HepG2 (cell line): ENCODE results near the gene RBM25. TPM values are rescaled to one million over a fixed set of nuclear protein-coding genes. Genes with fewer than 3 reads are reported as not detected.

Experiments
- EEA1 ChIP-seq: sonication (generic); formaldehyde crosslinking; IDR thresholded peaks from 2 replicates; pipeline ENCODE4 v1.5.1; 2020; ENCODE audit warnings: mild to moderate bottlenecking, missing genetic modification reagents, borderline replicate concordance
- KLF6 ChIP-seq: IDR thresholded peaks from 2 replicates; pipeline ENCODE4 v1.8.0; 2016; ENCODE audit warnings: missing biosample characterization, missing genetic modification reagents
- RELA ChIP-seq: sonication (generic); formaldehyde crosslinking; IDR thresholded peaks from 2 replicates; pipeline ENCODE4 v1.4.0; 2020; ENCODE audit warnings: missing genetic modification reagents
- SMYD3 ChIP-seq: sonication (generic); formaldehyde crosslinking; IDR thresholded peaks from 2 replicates; pipeline ENCODE4 v1.8.1; 2023; ENCODE audit warnings: mild to moderate bottlenecking, missing genetic modification reagents
- ZNF224 ChIP-seq: sonication (generic); formaldehyde crosslinking; IDR thresholded peaks from 2 replicates; pipeline ENCODE4 v1.5.0; 2020; ENCODE audit warnings: mild to moderate bottlenecking, missing genetic modification reagents
- ZNF549 ChIP-seq: sonication (generic); formaldehyde crosslinking; IDR thresholded peaks from 2 replicates; pipeline ENCODE4 v1.5.0; 2020; ENCODE audit warnings: missing genetic modification reagents
- ZNF605 ChIP-seq: sonication (generic); formaldehyde crosslinking; IDR thresholded peaks from 2 replicates; pipeline ENCODE4 v1.8.0; 2022; ENCODE audit warnings: mild to moderate bottlenecking, missing genetic modification reagents
- ZNF678 ChIP-seq: sonication (generic); formaldehyde crosslinking; IDR thresholded peaks from 2 replicates; pipeline ENCODE4 v1.4.0; 2020; ENCODE audit warnings: mild to moderate bottlenecking, missing genetic modification reagents
- polyA plus RNA-seq, 8 experiments: library from polyadenylated mRNA; depleted of rRNA in 3 of 8; stranded (reverse) in 7 of 8; unstranded in 1 of 8; fragments of >200 nt; fragmentation: Illumina TruSeq in 4 of 8; extraction: Trizol in 4 of 8; gene quantifications; 2 replicates each; pipeline versions ENCODE4 v1.2.1 to v1.2.3, GENCODE V29; 2011 to 2016; ENCODE audit warnings: low read depth in 4 of 8, missing spikeins in 1 of 8, mixed read lengths in 1 of 8; ENCODE audit not compliant: insufficient read depth in 1 of 8
- total RNA-seq, 5 experiments: library from RNA; depleted of rRNA; stranded (reverse); fragments of >200 nt; fragmentation: Illumina TruSeq; extraction: Trizol; gene quantifications; 2 replicates each; pipeline ENCODE4 v1.2.3, GENCODE V29; 2016; ENCODE audit warnings: low read depth in 1 of 5
- TF ChIP-seq, protein P1 (sequence below), 2 experiments: fragments of 450-650 bp in 1 of 2; sonication (generic) in 1 of 2; formaldehyde crosslinking; IDR thresholded peaks; 2 replicates each; pipeline versions ENCODE4 v1.5.0 to v1.8.0; 2020 to 2022; ENCODE audit warnings: mild to moderate bottlenecking in 1 of 2, missing genetic modification reagents in 1 of 2
- TF ChIP-seq, protein P2 (sequence below): sonication (generic); formaldehyde crosslinking; IDR thresholded peaks from 2 replicates; pipeline ENCODE4 v1.8.1; 2023; ENCODE audit warnings: mild to moderate bottlenecking, missing genetic modification reagents, borderline replicate concordance
- TF ChIP-seq, protein P3 (sequence below): sonication (generic); formaldehyde crosslinking; conservative IDR thresholded peaks from 2 replicates; pipeline ENCODE4 v1.4.0; 2020; ENCODE audit warnings: missing genetic modification reagents
- TF ChIP-seq, protein P4 (sequence below): IDR thresholded peaks from 2 replicates; pipeline ENCODE4 v1.6.1; 2016; ENCODE audit warnings: mild to moderate bottlenecking, missing biosample characterization, missing genetic modification reagents
- TF ChIP-seq, protein P5 (sequence below): sonication (generic); formaldehyde crosslinking; IDR thresholded peaks from 2 replicates; pipeline ENCODE4 v1.4.0; 2020; ENCODE audit warnings: missing genetic modification reagents
- TF ChIP-seq, protein P6 (sequence below): sonication (generic); formaldehyde crosslinking; IDR thresholded peaks from 2 replicates; pipeline ENCODE4 v1.4.0; 2020; ENCODE audit warnings: missing genetic modification reagents
- TF ChIP-seq, protein P7 (sequence below): sonication (generic); formaldehyde crosslinking; IDR thresholded peaks from 2 replicates; pipeline ENCODE4 v1.4.0; 2020; ENCODE audit warnings: mild to moderate bottlenecking, missing genetic modification reagents, borderline replicate concordance
- TF ChIP-seq, protein P8 (sequence below): sonication (generic); formaldehyde crosslinking; conservative IDR thresholded peaks from 2 replicates; pipeline ENCODE4 v1.4.0; 2020; ENCODE audit warnings: mild to moderate bottlenecking, missing genetic modification reagents, moderate library complexity

RBM25 gene
- total and polyA plus RNA-seq, 2 of the 13 experiments (the other 11 are each of a cell fraction or from before 2014, with no cell fraction given): 34.1 to 65.9 TPM

DNA sequence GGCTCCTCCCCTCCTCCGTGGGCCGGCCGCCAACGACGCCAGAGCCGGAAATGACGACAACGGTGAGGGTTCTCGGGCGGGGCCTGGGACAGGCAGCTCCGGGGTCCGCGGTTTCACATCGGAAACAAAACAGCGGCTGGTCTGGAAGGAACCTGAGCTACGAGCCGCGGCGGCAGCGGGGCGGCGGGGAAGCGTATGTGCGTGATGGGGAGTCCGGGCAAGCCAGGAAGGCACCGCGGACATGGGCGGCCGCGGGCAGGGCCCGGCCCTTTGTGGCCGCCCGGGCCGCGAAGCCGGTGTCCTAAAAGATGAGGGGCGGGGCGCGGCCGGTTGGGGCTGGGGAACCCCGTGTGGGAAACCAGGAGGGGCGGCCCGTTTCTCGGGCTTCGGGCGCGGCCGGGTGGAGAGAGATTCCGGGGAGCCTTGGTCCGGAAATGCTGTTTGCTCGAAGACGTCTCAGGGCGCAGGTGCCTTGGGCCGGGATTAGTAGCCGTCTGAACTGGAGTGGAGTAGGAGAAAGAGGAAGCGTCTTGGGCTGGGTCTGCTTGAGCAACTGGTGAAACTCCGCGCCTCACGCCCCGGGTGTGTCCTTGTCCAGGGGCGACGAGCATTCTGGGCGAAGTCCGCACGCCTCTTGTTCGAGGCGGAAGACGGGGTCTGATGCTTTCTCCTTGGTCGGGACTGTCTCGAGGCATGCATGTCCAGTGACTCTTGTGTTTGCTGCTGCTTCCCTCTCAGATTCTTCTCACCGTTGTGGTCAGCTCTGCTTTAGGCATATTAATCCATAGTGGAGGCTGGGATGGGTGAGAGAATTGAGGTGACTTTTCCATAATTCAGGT is 78.3 kb downstream of the RBM25 start, which contains the start of gene PSEN1 (continued):
- no peak for TF ChIP-seq SMYD3 (CRISPR knock-in tag)
- TF ChIP-seq, protein P1, sequence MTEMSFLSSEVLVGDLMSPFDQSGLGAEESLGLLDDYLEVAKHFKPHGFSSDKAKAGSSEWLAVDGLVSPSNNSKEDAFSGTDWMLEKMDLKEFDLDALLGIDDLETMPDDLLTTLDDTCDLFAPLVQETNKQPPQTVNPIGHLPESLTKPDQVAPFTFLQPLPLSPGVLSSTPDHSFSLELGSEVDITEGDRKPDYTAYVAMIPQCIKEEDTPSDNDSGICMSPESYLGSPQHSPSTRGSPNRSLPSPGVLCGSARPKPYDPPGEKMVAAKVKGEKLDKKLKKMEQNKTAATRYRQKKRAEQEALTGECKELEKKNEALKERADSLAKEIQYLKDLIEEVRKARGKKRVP (CRISPR knock-in tag; IDR thresholded peaks at IDR 0.05): peak in 1 of 2 experiments; percentile 34; a peak in 2 of 4 replicates
- TF ChIP-seq, protein P2, sequence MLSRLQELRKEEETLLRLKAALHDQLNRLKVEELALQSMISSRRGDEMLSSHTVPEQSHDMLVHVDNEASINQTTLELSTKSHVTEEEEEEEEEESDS: no peak
- TF ChIP-seq KLF6 (CRISPR knock-in tag): no peak
- TF ChIP-seq, protein P3, sequence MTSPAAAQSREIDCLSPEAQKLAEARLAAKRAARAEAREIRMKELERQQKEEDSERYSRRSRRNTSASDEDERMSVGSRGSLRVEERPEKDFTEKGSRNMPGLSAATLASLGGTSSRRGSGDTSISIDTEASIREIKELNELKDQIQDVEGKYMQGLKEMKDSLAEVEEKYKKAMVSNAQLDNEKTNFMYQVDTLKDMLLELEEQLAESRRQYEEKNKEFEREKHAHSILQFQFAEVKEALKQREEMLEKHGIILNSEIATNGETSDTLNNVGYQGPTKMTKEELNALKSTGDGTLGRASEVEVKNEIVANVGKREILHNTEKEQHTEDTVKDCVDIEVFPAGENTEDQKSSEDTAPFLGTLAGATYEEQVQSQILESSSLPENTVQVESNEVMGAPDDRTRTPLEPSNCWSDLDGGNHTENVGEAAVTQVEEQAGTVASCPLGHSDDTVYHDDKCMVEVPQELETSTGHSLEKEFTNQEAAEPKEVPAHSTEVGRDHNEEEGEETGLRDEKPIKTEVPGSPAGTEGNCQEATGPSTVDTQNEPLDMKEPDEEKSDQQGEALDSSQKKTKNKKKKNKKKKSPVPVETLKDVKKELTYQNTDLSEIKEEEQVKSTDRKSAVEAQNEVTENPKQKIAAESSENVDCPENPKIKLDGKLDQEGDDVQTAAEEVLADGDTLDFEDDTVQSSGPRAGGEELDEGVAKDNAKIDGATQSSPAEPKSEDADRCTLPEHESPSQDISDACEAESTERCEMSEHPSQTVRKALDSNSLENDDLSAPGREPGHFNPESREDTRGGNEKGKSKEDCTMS (CRISPR knock-in tag): no peak
- TF ChIP-seq ZNF605 (CRISPR knock-in tag): peak; percentile 67
- no peak for TF ChIP-seq ZNF549 (CRISPR knock-in tag)
- TF ChIP-seq EEA1 (CRISPR knock-in tag): 0 out of 2 replicates have a peak, but pooled peaks have one; percentile 45
- TF ChIP-seq, protein P4, sequence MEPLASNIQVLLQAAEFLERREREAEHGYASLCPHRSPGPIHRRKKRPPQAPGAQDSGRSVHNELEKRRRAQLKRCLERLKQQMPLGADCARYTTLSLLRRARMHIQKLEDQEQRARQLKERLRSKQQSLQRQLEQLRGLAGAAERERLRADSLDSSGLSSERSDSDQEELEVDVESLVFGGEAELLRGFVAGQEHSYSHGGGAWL (CRISPR knock-in tag): no peak
- TF ChIP-seq, protein P5, sequence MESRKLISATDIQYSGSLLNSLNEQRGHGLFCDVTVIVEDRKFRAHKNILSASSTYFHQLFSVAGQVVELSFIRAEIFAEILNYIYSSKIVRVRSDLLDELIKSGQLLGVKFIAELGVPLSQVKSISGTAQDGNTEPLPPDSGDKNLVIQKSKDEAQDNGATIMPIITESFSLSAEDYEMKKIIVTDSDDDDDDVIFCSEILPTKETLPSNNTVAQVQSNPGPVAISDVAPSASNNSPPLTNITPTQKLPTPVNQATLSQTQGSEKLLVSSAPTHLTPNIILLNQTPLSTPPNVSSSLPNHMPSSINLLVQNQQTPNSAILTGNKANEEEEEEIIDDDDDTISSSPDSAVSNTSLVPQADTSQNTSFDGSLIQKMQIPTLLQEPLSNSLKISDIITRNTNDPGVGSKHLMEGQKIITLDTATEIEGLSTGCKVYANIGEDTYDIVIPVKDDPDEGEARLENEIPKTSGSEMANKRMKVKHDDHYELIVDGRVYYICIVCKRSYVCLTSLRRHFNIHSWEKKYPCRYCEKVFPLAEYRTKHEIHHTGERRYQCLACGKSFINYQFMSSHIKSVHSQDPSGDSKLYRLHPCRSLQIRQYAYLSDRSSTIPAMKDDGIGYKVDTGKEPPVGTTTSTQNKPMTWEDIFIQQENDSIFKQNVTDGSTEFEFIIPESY: no peak
- TF ChIP-seq, protein P6, sequence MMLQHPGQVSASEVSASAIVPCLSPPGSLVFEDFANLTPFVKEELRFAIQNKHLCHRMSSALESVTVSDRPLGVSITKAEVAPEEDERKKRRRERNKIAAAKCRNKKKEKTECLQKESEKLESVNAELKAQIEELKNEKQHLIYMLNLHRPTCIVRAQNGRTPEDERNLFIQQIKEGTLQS (CRISPR knock-in tag): no peak
- TF ChIP-seq, protein P7, sequence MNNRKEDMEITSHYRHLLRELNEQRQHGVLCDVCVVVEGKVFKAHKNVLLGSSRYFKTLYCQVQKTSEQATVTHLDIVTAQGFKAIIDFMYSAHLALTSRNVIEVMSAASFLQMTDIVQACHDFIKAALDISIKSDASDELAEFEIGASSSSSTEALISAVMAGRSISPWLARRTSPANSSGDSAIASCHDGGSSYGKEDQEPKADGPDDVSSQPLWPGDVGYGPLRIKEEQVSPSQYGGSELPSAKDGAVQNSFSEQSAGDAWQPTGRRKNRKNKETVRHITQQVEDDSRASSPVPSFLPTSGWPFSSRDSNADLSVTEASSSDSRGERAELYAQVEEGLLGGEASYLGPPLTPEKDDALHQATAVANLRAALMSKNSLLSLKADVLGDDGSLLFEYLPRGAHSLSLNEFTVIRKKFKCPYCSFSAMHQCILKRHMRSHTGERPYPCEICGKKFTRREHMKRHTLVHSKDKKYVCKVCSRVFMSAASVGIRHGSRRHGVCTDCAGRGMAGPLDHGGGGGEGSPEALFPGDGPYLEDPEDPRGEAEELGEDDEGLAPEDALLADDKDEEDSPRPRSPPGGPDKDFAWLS (CRISPR knock-in tag): no peak
- no peak for TF ChIP-seq ZNF224 (CRISPR knock-in tag)
- TF ChIP-seq, protein P8, sequence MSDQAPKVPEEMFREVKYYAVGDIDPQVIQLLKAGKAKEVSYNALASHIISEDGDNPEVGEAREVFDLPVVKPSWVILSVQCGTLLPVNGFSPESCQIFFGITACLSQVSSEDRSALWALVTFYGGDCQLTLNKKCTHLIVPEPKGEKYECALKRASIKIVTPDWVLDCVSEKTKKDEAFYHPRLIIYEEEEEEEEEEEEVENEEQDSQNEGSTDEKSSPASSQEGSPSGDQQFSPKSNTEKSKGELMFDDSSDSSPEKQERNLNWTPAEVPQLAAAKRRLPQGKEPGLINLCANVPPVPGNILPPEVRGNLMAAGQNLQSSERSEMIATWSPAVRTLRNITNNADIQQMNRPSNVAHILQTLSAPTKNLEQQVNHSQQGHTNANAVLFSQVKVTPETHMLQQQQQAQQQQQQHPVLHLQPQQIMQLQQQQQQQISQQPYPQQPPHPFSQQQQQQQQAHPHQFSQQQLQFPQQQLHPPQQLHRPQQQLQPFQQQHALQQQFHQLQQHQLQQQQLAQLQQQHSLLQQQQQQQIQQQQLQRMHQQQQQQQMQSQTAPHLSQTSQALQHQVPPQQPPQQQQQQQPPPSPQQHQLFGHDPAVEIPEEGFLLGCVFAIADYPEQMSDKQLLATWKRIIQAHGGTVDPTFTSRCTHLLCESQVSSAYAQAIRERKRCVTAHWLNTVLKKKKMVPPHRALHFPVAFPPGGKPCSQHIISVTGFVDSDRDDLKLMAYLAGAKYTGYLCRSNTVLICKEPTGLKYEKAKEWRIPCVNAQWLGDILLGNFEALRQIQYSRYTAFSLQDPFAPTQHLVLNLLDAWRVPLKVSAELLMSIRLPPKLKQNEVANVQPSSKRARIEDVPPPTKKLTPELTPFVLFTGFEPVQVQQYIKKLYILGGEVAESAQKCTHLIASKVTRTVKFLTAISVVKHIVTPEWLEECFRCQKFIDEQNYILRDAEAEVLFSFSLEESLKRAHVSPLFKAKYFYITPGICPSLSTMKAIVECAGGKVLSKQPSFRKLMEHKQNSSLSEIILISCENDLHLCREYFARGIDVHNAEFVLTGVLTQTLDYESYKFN (CRISPR knock-in tag): no peak
- TF ChIP-seq RELA (CRISPR knock-in tag): no peak
- no peak for TF ChIP-seq ZNF678 (CRISPR knock-in tag)
